ENCODE data around the gene XXYLT1.

XXYLT1 gene

GRCh38 chr3:195253923-195254432 lies 17.0 kb downstream of the XXYLT1 start:
- DNase-seq (ENCODE audit: low spot score): no peak
- in situ Hi-C loops (cut with MboI; ENCODE audit: low pct_unique_long_range_greater_than_20kb, low sequenced_read_pairs, unreplicated experiment): loop anchor here (10.0 kb wide), 2 partner anchors 99 to 249 kb away; no protein-coding TSS in a partner anchor
- TF ChIP-seq CTCF (IDR thresholded peaks at IDR 0.05; ENCODE audit: extremely low read depth, insufficient read depth, missing control alignments): no peak

GRCh38 chr3:195251336-195252065 lies 19.5 kb downstream of the XXYLT1 start:
- DNase-seq (ENCODE audit: low spot score): peak; percentile 61
- in situ Hi-C loops (cut with MboI; ENCODE audit: low pct_unique_long_range_greater_than_20kb, low sequenced_read_pairs, unreplicated experiment): loop anchor here (10.0 kb wide), 2 partner anchors 97 to 247 kb away; no protein-coding TSS in a partner anchor
- TF ChIP-seq CTCF (IDR thresholded peaks at IDR 0.05; ENCODE audit: extremely low read depth, insufficient read depth, missing control alignments): no peak

DNA sequence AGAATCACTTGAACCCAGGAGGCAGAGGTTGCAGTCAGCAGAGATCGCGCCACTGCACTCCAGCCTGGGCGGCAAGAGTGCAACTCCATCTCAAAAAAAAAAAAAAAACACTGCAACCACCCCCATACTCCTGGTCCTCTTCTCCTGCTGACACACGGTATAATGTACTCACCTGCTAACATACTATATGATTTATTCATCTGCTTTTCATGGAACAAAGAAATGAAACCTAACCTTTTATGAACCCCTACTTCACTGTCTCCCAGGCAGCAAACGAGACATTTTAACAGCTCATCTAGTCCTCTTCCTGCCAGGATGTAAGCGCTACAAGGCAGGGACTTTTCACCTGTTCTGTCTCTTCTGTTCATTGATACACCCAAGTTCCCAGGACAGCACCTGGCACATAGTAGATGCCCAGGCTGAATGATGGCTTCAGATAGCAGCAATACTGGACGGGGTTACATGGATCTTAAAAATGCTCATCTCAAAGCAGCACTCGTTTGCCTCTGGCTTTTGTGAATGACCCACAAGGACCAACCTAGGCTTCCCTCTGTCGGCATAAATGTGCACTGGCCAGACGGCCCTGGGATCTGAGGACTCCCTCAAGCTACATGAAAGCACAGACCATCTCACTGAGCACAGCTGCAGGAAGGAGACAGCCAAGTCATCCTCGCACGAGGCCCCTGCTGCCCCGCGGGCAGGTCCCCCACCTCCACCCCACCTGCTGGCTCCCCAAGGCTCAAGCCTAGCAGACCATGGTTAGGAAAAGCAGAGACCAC lies 20.3 kb downstream of the XXYLT1 start:
- DNase-seq (ENCODE audit: low spot score): peak; percentile 52

GRCh38 chr3:195249858-195250464 lies 21.0 kb downstream of the XXYLT1 start:
- TF ChIP-seq CTCF (IDR thresholded peaks at IDR 0.05; ENCODE audit: extremely low read depth, insufficient read depth, missing control alignments): no peak
- in situ Hi-C loops (cut with MboI; ENCODE audit: low pct_unique_long_range_greater_than_20kb, low sequenced_read_pairs, unreplicated experiment): loop anchor here (10.0 kb wide), 2 partner anchors 95 to 245 kb away; no protein-coding TSS in a partner anchor
- DNase-seq (ENCODE audit: low spot score): no peak

More for the DNA sequence above, 20.3 kb downstream of the XXYLT1 start:
- TF ChIP-seq CTCF (IDR thresholded peaks at IDR 0.05; ENCODE audit: extremely low read depth, insufficient read depth, missing control alignments): peak; percentile 39
- in situ Hi-C loops (cut with MboI; ENCODE audit: low pct_unique_long_range_greater_than_20kb, low sequenced_read_pairs, unreplicated experiment): loop anchor here (10.0 kb wide), 2 partner anchors 96 to 246 kb away; no protein-coding TSS in a partner anchor

DNA sequence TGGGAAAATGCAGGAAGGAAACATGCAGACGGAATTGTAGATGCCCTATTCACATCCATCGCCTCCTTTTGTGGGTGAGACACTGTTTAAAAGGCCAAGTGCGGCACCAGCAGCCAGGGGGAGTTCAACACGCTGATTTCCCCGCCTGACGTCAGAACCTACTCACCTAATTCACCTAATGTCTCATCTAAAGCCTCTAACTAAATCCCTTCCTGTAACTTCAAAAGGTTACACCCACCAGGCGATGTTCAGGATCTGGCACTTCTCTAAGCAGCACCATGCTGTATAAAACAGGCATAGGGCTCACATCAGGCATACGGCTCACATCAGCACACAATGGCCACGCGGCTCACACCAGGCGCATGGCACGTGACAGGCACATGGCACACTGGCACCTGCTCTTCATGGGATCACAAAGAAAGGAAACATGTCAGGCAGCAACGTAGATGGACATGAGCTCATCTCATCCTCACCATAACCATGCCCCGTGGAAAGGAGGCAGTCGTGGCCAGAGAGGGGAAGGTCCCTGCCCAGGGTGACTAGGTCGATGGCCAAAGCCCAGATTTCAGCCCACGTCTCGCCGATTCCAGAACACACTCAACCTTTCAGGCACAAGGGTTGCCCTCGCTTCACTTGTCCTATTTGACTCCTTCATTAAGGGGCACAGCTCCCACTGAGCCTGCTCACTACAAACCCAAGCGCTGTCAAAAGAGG lies 21.7 kb downstream of the XXYLT1 start:
- in situ Hi-C loops (cut with MboI; ENCODE audit: low pct_unique_long_range_greater_than_20kb, low sequenced_read_pairs, unreplicated experiment): no loop called here
- TF ChIP-seq CTCF (IDR thresholded peaks at IDR 0.05; ENCODE audit: extremely low read depth, insufficient read depth, missing control alignments): no peak
- DNase-seq (ENCODE audit: low spot score): no peak

GRCh38 chr3:195248281-195248680 lies 22.7 kb downstream of the XXYLT1 start:
- TF ChIP-seq CTCF (IDR thresholded peaks at IDR 0.05; ENCODE audit: extremely low read depth, insufficient read depth, missing control alignments): no peak
- in situ Hi-C loops (cut with MboI; ENCODE audit: low pct_unique_long_range_greater_than_20kb, low sequenced_read_pairs, unreplicated experiment): no loop called here
- no peak for DNase-seq (ENCODE audit: low spot score)
